Upper lobe of left lung (tissue), 6 donors: ENCODE measurements around the gene LAMA3. TPM values are rescaled to one million over a fixed set of nuclear protein-coding genes. Genes with fewer than 3 reads are reported as not detected.

Experiments used
- ATAC-seq, 2 donors: fragments of 200-7000 bp; cut with Tn5 transposase; one replicate each; pipeline ENCODE4 v1.9.1; 2022; ENCODE audit warnings: mild to moderate bottlenecking in 2 of 2, moderate library complexity in 2 of 2; ENCODE audit not compliant: low FRiP score in 2 of 2
- DNase-seq, 2 donors: peaks; one replicate each; pipeline ENCODE4 v3.0.0-alpha.2; 2019 to 2020
- H3K27ac ChIP-seq, 4 donors: fragments of 200-600 bp; sonication (generic); one replicate each; pipeline ENCODE4 v1.5.1; 2016 to 2019
- H3K27me3 ChIP-seq, 4 donors: fragments of 200-600 bp; sonication (generic); one replicate each; pipeline ENCODE4 v1.5.1; 2017 to 2019
- H3K36me3 ChIP-seq, 4 donors: fragments of 200-600 bp; sonication (generic); one replicate each; pipeline ENCODE4 v1.5.1; 2016 to 2019
- H3K4me1 ChIP-seq, 4 donors: fragments of 200-600 bp; sonication (generic); one replicate each; pipeline ENCODE4 v1.5.1; 2018 to 2019
- H3K4me3 ChIP-seq, 4 donors: fragments of 200-600 bp; sonication (generic); one replicate each; pipeline ENCODE4 v1.5.1; 2017 to 2019; ENCODE audit warnings: mild to moderate bottlenecking in 2 of 4, moderate library complexity in 1 of 4
- H3K9me3 ChIP-seq, 4 donors: fragments of 200-600 bp; sonication (generic); one replicate each; pipeline ENCODE4 v1.5.1; 2018 to 2019
- EP300 ChIP-seq, 4 donors: sonication (generic); formaldehyde crosslinking; IDR thresholded peaks; one replicate each; pipeline ENCODE4 v1.5.1; 2017; ENCODE audit warnings: antibody characterized with exemption in 4 of 4, control low read depth in 2 of 4
- POLR2A ChIP-seq, 4 donors: fragments of 450-650 bp; IDR thresholded peaks; one replicate each; pipeline ENCODE4 v1.5.1; 2016 to 2017; ENCODE audit warnings: antibody characterized with exemption in 4 of 4, mild to moderate bottlenecking in 2 of 4
- POLR2AphosphoS5 ChIP-seq, 2 donors: sonication (generic); formaldehyde crosslinking; IDR thresholded peaks; one replicate each; pipeline ENCODE4 v1.5.1; 2017; ENCODE audit warnings: antibody characterized with exemption in 2 of 2
- WGBS, 2 donors: methylation state at CpG; one replicate each; pipeline ENCODE4 v1.1.5; 2017 to 2018; 5-methylcytosine and 5-hydroxymethylcytosine counted together
- total RNA-seq, 6 donors: library from RNA; depleted of rRNA in 4 of 6; stranded (reverse); fragments of >200 nt in 4 of 6; gene quantifications; one replicate each; pipeline versions ENCODE4 v1.1.0 to v1.2.1, GENCODE V29; 2016 to 2021
- TF ChIP-seq, protein P1 (sequence below), 6 experiments: fragments of 450-650 bp in 4 of 6; fragments of 200-600 bp in 2 of 6; sonication (generic) in 2 of 6; IDR thresholded peaks; one replicate each; pipeline ENCODE4 v1.5.1; 2016 to 2019; ENCODE audit warnings: antibody characterized with exemption in 6 of 6
- donor health status: DM: no; HTN: no; CAD: no; lungs with moderate emphysema.
- donor health status: DM: no; HTN: yes; CAD: no; lungs with severe emphysema.

Gene LAMA3
- total RNA-seq, 6 donors from 2014 or later: 88.2 to 202 (median 141) TPM

DNA sequence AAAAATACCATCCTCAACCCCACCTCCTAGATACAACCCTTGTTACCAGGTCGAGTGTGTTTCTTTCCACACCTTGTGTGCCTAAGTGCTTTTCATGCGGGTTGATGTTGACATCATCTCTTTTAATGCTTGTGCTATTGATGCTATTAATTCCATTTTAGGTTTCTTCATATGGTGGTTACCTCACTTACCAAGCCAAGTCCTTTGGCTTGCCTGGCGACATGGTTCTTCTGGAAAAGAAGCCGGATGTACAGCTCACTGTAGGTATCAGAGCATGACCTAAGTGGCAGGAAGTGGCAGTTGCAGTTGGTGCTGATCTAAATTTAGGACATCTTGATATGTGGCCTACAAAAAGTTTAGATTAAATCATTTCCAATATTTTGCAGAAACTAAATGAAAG is 175.4 kb downstream of the LAMA3 start:
- no peak overlapping the region for H3K27ac ChIP-seq
- H3K9me3 ChIP-seq: no peaks in the 10 kb centered on the region
- H3K27me3 ChIP-seq: no peaks in the 10 kb centered on the region
- 66 to 70% methylated on average over 4 of the region's 4 CpGs for WGBS, 2 donors
- no peak for DNase-seq
- ATAC-seq: no peak
- H3K4me3 ChIP-seq: no peak overlapping the region
- H3K4me1 ChIP-seq: no peaks in the 10 kb centered on the region
- no peaks in the 10 kb centered on the region for H3K36me3 ChIP-seq
- TF ChIP-seq EP300 (IDR thresholded peaks at IDR 0.05): no peak
- TF ChIP-seq, protein P1, sequence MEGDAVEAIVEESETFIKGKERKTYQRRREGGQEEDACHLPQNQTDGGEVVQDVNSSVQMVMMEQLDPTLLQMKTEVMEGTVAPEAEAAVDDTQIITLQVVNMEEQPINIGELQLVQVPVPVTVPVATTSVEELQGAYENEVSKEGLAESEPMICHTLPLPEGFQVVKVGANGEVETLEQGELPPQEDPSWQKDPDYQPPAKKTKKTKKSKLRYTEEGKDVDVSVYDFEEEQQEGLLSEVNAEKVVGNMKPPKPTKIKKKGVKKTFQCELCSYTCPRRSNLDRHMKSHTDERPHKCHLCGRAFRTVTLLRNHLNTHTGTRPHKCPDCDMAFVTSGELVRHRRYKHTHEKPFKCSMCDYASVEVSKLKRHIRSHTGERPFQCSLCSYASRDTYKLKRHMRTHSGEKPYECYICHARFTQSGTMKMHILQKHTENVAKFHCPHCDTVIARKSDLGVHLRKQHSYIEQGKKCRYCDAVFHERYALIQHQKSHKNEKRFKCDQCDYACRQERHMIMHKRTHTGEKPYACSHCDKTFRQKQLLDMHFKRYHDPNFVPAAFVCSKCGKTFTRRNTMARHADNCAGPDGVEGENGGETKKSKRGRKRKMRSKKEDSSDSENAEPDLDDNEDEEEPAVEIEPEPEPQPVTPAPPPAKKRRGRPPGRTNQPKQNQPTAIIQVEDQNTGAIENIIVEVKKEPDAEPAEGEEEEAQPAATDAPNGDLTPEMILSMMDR (IDR thresholded peaks at IDR 0.05): no peak
- TF ChIP-seq POLR2A (IDR thresholded peaks at IDR 0.05): no peak
- TF ChIP-seq POLR2AphosphoS5 (IDR thresholded peaks at IDR 0.05): no peak

DNA sequence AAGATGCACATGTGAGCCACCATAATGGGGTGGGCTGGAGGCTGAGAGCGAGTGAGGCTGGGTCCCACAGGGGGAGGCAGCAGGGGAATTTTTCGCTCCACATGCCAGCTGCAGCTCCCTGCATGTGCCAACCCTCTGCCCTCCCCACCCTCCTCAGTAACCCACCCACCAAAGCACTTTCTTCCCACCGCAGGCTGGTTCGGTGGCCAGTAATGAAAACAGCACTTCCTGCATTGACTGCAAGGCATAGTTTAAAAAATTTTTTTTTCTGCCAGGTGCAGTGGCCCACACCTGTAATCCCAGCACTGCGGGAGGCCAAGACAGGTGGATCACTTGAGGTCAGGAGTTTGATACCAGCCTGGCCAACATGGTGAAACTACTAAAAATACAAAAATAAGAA is 177.8 kb downstream of the LAMA3 start:
- no peaks in the 10 kb centered on the region for H3K27me3 ChIP-seq
- H3K4me3 ChIP-seq: no peak overlapping the region
- 69 to 82% methylated on average over 5 of the region's 5 CpGs for WGBS, 2 donors
- TF ChIP-seq, protein P1 (IDR thresholded peaks at IDR 0.05): no peak
- TF ChIP-seq POLR2AphosphoS5 (IDR thresholded peaks at IDR 0.05): no peak
- TF ChIP-seq POLR2A (IDR thresholded peaks at IDR 0.05): no peak
- TF ChIP-seq EP300 (IDR thresholded peaks at IDR 0.05): no peak
- H3K36me3 ChIP-seq: no peaks in the 10 kb centered on the region
- DNase-seq (no peak), ATAC-seq (no peak)
- no peaks in the 10 kb centered on the region for H3K9me3 ChIP-seq
- no peak overlapping the region for H3K27ac ChIP-seq
- no peaks in the 10 kb centered on the region for H3K4me1 ChIP-seq

DNA sequence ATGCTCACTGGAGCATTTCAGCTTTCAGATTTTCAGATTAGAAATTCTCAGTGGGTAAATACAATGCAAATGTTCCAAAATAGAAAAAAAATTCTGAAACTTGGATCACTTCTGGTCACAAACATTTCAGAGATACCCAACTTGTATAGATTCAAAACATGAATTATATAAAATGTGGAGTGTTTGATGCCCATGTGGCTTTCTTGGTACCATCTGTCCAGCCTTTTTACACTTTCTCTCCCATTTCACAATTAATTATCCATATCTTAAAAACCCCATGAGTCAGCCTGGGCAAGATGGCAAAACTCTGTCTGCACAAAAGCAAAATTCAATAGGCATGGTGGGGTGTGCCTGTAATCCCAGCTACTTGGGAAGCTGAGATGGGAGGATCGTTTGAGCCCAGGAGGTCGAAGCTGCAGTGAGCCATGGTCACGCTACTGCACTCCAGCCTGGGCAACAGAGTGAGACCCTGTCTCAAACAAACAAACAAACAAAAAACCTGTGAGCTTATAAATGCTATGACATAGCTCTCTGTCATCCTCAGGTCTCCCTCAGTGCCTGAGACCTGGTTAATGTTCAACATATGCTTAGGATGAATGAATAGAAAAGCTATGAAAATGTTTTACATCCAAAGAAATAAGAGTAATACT is 179.0 kb downstream of the LAMA3 start:
- H3K36me3 ChIP-seq: no peaks in the 10 kb centered on the region
- H3K4me1 ChIP-seq: no peaks in the 10 kb centered on the region
- DNase-seq (no peak), ATAC-seq (no peak)
- TF ChIP-seq POLR2AphosphoS5 (IDR thresholded peaks at IDR 0.05): no peak
- TF ChIP-seq EP300 (IDR thresholded peaks at IDR 0.05): no peak
- no peak for TF ChIP-seq POLR2A (IDR thresholded peaks at IDR 0.05)
- TF ChIP-seq, protein P1 (IDR thresholded peaks at IDR 0.05): no peak
- WGBS, 2 donors: 97 to 98% methylated on average over 3 of the region's 3 CpGs
- no peaks in the 10 kb centered on the region for H3K9me3 ChIP-seq
- H3K27ac ChIP-seq: no peak overlapping the region
- no peaks in the 10 kb centered on the region for H3K27me3 ChIP-seq
- H3K4me3 ChIP-seq: no peak overlapping the region

DNA sequence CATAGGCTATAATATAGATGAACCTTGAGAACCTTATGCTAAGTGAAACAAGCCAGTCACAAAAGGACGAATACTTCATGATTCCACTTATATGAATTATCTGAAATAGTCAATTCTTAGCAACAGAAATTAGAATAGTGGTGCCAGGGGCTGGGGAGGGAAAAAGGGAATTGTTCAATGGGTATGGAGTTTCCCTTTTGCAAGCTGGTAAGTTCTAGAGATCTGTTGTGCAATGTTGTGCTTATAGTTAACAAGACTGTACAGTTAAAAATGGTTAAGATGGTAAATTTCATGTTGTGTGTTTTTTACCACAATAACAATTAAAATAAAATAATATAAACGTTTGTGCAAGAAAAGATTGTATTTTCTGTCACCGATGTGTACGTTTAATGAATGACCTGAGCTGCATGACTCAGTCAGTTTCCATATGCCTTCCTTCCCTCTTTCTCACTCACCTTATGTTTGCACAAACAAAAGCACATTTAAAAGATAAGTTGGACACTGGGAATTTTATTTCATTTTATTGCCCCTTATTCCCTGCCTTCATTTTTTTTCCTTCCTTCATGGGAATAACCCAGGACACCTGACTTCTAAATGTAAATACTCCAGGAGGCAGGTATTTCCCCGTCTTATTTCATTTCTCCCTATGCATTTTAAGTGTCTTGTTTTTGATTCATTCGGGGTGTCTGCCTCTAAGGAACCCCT is 181.6 kb downstream of the LAMA3 start:
- ATAC-seq: no peak
- 64 to 66% methylated on average over 6 of the region's 6 CpGs for WGBS, 2 donors

More for the DNA sequence above, 181.6 kb downstream of the LAMA3 start:
- H3K4me3 ChIP-seq: no peak overlapping the region
- no peaks in the 10 kb centered on the region for H3K9me3 ChIP-seq
- no peaks in the 10 kb centered on the region for H3K27me3 ChIP-seq
- no peak overlapping the region for H3K27ac ChIP-seq
- H3K36me3 ChIP-seq: no peaks in the 10 kb centered on the region
- DNase-seq: no peak
- TF ChIP-seq POLR2AphosphoS5 (IDR thresholded peaks at IDR 0.05) (no peak), EP300 (IDR thresholded peaks at IDR 0.05) (no peak), POLR2A (IDR thresholded peaks at IDR 0.05) (no peak)
- TF ChIP-seq, protein P1 (IDR thresholded peaks at IDR 0.05): no peak
- H3K4me1 ChIP-seq: no peaks in the 10 kb centered on the region
